Chondrocyte (in vitro differentiated cells): ENCODE results near the gene TMEM123. TPM values are rescaled to one million over a fixed set of nuclear protein-coding genes. Genes with fewer than 3 reads are reported as not detected.

Experiments used
- DNase-seq: peaks from one replicate; pipeline ENCODE4 v3.0.0; 2021; ENCODE audit warnings: mixed read lengths, low spot score
- H3K27ac Mint-ChIP-seq: one replicate; pipeline ENCODE4 v1.8.0; 2021; ENCODE audit warnings: mild to moderate bottlenecking, moderate library complexity, mixed read lengths; ENCODE audit not compliant: unreplicated experiment
- H3K27me3 Mint-ChIP-seq: 2 replicates; pipeline ENCODE4 v1.8.0; 2021; ENCODE audit warnings: low read depth, mixed read lengths
- H3K36me3 Mint-ChIP-seq: 2 replicates; pipeline ENCODE4 v1.8.0; 2021; ENCODE audit warnings: low read depth, mixed read lengths
- H3K4me1 Mint-ChIP-seq: 2 replicates; pipeline ENCODE4 v1.8.0; 2021; ENCODE audit warnings: low read depth, mild to moderate bottlenecking, mixed read lengths
- H3K4me3 Mint-ChIP-seq: one replicate; pipeline ENCODE4 v1.8.0; 2021; ENCODE audit warnings: mild to moderate bottlenecking, moderate library complexity, mixed read lengths; ENCODE audit not compliant: unreplicated experiment
- H3K9me3 Mint-ChIP-seq: 2 replicates; pipeline ENCODE4 v1.8.0; 2021; ENCODE audit warnings: low read depth, mixed read lengths
- total RNA-seq: library from RNA; stranded (reverse); gene quantifications from 3 replicates; pipeline ENCODE4 v1.2.1, GENCODE V29; 2021
- TF ChIP-seq, protein P1 (sequence below): fragments of 200-600 bp; sonication (generic); IDR thresholded peaks from 2 replicates; pipeline ENCODE4 v1.5.0; 2021; ENCODE audit warnings: antibody characterized with exemption, mild to moderate bottlenecking, moderate library complexity

Gene TMEM123
- total RNA-seq, 1 donor from 2014 or later: 105 TPM

DNA sequence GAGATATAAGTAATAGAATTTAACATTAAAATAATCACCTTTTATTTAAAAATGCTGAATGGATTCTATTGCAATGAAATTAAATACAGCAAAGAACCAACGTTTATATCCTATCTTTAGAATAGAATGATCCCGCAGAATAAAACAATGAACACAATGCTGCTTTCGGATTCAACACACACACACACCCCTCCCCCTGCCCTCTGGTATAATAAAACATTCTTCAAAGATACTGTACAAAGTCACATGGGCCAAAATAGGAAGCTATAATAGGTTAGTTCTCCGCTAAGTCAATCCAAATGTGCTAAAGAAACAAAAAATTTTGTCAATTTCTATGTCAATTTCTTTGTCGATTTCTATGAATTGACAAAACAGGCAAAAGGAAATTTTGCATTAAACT, 47.1 kb downstream of the TMEM123 start:
- Mint-ChIP-seq H3K4me1 (peaks cover 10% of the 10 kb centered on the region), H3K27me3 (no peaks in the 10 kb centered on the region), H3K4me3 (no peak overlapping the region), H3K36me3 (peaks cover 10% of the 10 kb centered on the region), H3K9me3 (no peaks in the 10 kb centered on the region), H3K27ac (no peak overlapping the region)
- no peak for DNase-seq
- TF ChIP-seq, protein P1, sequence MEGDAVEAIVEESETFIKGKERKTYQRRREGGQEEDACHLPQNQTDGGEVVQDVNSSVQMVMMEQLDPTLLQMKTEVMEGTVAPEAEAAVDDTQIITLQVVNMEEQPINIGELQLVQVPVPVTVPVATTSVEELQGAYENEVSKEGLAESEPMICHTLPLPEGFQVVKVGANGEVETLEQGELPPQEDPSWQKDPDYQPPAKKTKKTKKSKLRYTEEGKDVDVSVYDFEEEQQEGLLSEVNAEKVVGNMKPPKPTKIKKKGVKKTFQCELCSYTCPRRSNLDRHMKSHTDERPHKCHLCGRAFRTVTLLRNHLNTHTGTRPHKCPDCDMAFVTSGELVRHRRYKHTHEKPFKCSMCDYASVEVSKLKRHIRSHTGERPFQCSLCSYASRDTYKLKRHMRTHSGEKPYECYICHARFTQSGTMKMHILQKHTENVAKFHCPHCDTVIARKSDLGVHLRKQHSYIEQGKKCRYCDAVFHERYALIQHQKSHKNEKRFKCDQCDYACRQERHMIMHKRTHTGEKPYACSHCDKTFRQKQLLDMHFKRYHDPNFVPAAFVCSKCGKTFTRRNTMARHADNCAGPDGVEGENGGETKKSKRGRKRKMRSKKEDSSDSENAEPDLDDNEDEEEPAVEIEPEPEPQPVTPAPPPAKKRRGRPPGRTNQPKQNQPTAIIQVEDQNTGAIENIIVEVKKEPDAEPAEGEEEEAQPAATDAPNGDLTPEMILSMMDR: no peak

DNA sequence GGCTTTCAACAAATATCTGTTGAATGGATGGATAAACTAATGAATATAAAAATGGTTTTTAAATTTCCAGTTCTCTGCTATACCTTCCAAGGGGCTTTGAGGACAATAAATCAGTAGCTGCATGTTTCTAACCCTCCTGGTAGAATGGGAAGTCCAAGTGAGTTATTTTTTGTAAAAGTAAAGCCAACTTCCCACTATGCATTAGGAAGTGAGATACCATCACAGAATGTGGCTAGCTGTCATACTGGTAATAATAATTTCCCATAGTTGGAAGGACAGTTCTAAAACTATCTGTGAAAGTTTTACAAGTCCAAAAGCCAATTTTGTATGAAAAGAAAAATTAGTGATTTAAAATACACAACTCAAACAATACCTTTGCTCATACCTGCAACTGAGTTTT, 50.0 kb downstream of the TMEM123 start:
- Mint-ChIP-seq H3K27ac (no peak overlapping the region), H3K4me3 (no peak overlapping the region), H3K27me3 (no peaks in the 10 kb centered on the region), H3K36me3 (peaks cover 12% of the 10 kb centered on the region), H3K4me1 (no peaks in the 10 kb centered on the region), H3K9me3 (no peaks in the 10 kb centered on the region)
- DNase-seq: no peak
- TF ChIP-seq, protein P1: no peak

DNA sequence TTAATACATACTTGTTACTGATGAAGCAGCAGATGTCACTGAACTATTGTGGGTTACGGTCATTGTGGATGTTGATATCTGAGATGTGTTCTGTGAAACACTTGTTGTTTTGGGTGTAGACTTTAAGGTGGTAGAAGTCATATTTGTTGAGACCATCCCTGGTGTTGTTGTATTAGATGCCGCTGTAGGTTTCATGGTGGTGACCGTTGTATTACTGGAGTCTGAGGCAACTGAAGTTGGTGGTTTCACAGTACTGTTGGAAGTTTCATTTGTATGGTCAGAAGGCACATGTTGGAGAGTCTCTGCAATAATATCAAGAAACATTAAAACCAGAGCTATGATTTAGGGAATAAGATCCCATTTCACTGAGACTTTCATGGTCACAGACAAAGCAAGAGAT, 50.7 kb downstream of the TMEM123 start:
- Mint-ChIP-seq H3K27ac (peak overlapping the region; percentile 6), H3K4me1 (peaks cover 5% of the 10 kb centered on the region), H3K27me3 (no peaks in the 10 kb centered on the region), H3K36me3 (peaks cover 17% of the 10 kb centered on the region), H3K4me3 (no peak overlapping the region), H3K9me3 (no peaks in the 10 kb centered on the region)
- TF ChIP-seq, protein P1: no peak
- no peak for DNase-seq

DNA sequence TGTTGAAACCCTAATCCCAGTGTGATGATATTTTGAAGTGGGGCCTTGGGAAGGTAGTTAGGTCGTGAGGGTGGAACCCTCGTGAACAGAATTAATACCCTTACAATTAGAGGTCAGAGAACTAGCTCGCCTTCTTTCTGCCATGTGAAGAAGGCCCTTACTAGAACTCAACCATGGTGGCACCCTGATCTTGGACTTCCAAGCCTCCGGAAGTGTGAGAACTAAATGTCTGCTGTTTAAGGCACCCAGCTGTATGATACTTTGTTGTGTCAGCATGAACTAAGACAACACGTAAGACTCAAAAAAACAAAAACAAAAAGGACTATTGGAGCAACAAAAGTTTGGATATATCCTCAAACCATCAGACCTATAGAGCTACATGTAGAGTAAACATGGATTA, 52.0 kb downstream of the TMEM123 start:
- H3K4me3 Mint-ChIP-seq: no peak overlapping the region
- peaks cover 17% of the 10 kb centered on the region for H3K36me3 Mint-ChIP-seq
- no peak for DNase-seq
- H3K9me3 Mint-ChIP-seq: no peaks in the 10 kb centered on the region
- peaks cover 8% of the 10 kb centered on the region for H3K4me1 Mint-ChIP-seq
- no peaks in the 10 kb centered on the region for H3K27me3 Mint-ChIP-seq
- TF ChIP-seq, protein P1: no peak
- H3K27ac Mint-ChIP-seq: no peak overlapping the region

DNA sequence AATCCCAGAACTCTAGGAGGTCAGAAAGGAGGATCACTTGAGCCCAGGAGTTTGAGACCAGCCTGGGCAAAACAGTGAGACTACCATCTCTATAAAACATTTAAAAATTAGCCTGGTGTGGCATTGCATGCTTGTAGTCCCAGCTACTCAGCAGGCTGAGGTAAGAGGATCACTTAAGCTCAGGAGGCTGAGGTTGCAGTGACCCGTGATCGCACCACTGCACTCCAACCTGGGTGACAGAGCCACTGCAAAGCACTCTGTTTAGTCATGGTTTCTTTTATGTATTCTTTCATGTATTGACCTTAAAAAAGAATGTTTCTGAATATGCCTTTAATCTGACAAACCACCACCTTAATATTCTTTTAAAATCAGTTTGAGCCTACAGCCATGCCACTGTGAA, 53.4 kb downstream of the TMEM123 start:
- Mint-ChIP-seq H3K9me3 (no peaks in the 10 kb centered on the region), H3K4me3 (no peak overlapping the region), H3K27ac (no peak overlapping the region), H3K4me1 (peaks cover 8% of the 10 kb centered on the region), H3K27me3 (no peaks in the 10 kb centered on the region), H3K36me3 (peaks cover 17% of the 10 kb centered on the region)
- no peak for DNase-seq
- TF ChIP-seq, protein P1: no peak
